MG63 (cell line): ENCODE data around the gene CEP63. TPM values are rescaled to one million over a fixed set of nuclear protein-coding genes. Genes with fewer than 3 reads are reported as not detected.
A peak's percentile ranks its signal among the peaks of the same experiment; 100 is the strongest.

Experiments
- DNase-seq: peaks from one replicate; pipeline ENCODE4 v3.0.0-alpha.2; 2020
- H3K27me3 ChIP-seq: fragments of 250-450 bp; sonication (Bioruptor Pico); 2 replicates; pipeline ENCODE4 v1.5.1; 2020; ENCODE audit warnings: mild to moderate bottlenecking, moderate library complexity
- H3K36me3 ChIP-seq: fragments of 250-450 bp; sonication (Bioruptor Pico); 2 replicates; pipeline ENCODE4 v1.5.1; 2020; ENCODE audit warnings: mild to moderate bottlenecking, moderate library complexity
- H3K4me3 ChIP-seq: fragments of 250-450 bp; sonication (Bioruptor Pico); 2 replicates; pipeline ENCODE4 v1.5.1; 2020; ENCODE audit warnings: mild to moderate bottlenecking, moderate library complexity
- H3K9me3 ChIP-seq: fragments of 250-450 bp; sonication (Bioruptor Pico); 2 replicates; pipeline ENCODE4 v1.5.1; 2020; ENCODE audit warnings: mild to moderate bottlenecking, moderate library complexity
- total RNA-seq: library from RNA; depleted of rRNA; stranded (reverse); fragments of >200 nt; shearing (Covaris generic); gene quantifications from 2 replicates; pipeline ENCODE4 v1.2.3, GENCODE V29; 2014; ENCODE audit warnings: low replicate concordance

The CEP63 gene
- total RNA-seq, 1 experiment from 2014 or later, result 15.3 TPM

DNA sequence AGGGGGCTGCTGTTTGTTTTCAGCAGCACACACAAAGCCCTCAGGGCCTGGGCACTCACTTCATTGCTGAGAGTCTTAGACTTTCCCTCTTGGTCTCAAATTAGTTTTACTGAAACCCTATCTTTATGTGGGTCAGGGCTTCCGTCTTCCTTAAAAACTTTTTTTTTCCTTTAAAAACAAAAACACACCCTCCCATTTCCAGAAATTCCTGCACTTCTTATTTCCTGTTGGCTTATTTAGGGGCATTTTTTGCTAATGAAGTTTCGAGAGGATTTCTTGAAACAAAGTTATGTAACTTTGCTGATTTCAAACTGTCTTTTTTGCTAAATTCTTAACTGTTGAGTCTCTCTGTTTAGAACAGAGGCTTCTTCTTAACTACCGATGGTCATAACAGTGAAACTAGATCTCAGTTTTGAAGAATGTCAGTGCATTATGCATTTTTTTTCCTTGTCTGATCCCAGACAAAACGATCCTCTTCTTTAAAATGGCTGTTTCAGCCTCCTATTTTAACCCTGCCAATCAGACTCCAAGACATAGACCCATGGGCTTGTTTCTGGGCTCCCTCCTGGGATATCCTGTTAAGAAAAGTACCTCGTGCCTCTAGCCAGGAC lies 23.4 kb upstream of the CEP63 start:
- Histone ChIP-seq H3K36me3 (no peaks in the 10 kb centered on the region), H3K27me3 (no peaks in the 10 kb centered on the region), H3K9me3 (no peaks in the 10 kb centered on the region), H3K4me3 (no peak overlapping the region; the same call in 1 of the 2 replicates)
- no peak for DNase-seq

- no peaks in the 10 kb centered on the region for H3K27me3 ChIP-seq
- DNase-seq, result no peak
- no peaks in the 10 kb centered on the region for H3K9me3 ChIP-seq
- no peak overlapping the region for H3K4me3 ChIP-seq
- no peaks in the 10 kb centered on the region for H3K36me3 ChIP-seq
Observed at GRCh38 chr3:134463676-134464063, 22.2 kb upstream of the CEP63 start.

DNA sequence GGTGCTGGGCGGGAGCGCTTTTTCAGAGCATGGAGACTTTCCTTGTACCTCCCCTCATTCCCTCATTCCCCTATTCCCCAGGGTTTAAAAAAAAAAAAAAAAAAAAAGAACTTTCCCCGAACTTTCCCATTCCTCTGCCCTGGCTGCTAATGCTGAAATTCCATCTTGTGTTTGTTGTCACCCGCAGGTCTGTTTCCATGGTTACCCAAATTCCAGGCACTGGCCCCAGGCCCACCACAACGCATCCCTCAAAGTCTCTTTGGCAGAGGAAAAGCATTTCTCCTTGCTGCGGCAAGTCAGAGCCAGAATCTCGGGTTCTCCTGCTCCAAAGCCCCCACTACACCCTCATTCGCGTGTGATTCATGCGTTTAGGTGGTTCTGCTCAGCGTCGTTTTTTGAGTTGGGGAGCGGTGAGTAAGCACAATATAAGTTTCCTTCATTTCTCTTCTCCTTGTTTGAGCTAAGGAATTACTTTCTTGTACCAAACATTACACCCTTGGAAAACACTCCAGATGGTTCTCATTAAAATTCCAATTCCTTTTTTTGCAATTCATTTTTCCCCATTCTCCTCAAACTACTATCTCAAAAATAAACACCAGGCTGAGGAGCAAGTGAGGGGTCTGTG lies 21.7 kb upstream of the CEP63 start:
- peak; percentile 87 for DNase-seq
- no peak overlapping the region for H3K4me3 ChIP-seq
- H3K9me3 ChIP-seq, result no peaks in the 10 kb centered on the region
- H3K27me3 ChIP-seq, result no peaks in the 10 kb centered on the region
- H3K36me3 ChIP-seq, result no peaks in the 10 kb centered on the region

DNA sequence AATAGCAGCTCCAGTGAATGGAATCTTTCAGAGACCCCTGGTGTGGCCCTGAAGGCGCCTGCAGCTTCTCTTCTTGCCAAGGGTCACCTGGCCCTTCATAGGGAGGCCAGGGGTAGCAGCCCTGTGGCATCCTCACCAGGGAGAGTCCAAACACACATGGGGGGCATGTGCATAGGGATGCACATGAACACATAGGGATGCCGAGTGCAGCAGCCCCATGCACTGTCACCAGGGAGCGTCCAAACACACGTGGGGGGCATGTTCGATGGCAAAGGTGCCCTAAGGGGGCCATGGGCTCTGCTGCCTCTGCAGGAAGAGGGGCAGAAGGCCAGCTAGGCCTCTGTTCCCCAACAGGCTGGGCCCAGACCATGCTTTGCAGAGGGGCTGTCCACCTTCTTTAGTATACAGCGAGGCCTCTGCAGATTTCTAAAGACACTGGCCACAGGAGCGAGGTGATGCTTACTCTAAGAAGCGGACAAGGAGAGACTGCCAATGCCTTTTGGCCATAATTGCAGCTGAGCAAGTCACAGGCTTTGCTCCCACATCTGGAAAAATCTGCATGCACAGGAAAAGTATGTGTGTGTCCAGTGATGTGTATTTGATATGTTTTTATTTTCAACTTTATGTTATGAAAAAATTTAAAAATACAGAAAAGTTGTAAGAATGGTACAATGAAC lies 21.0 kb upstream of the CEP63 start:
- Histone ChIP-seq H3K36me3 (no peaks in the 10 kb centered on the region), H3K4me3 (no peak overlapping the region), H3K27me3 (no peaks in the 10 kb centered on the region), H3K9me3 (no peaks in the 10 kb centered on the region)
- no peak for DNase-seq

DNA sequence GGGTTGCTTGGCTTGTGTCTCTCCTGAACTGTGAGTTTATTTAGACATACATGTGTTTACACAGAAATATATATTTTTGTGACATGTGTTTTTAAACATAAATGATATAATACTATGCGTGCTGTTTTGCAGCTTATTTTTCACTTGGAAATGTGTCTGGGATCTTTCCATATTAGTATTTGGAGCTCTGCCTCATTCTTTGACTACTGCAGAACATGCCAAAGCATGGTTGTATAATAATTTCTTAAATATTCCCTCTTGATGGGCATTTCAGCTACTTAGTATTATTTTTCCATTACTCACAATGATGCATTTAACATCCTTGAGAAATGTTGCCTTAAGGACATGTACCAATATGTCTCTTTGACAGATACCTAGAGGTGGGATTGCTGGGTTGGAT lies 19.5 kb upstream of the CEP63 start:
- H3K4me3 ChIP-seq, result no peak overlapping the region
- no peaks in the 10 kb centered on the region for H3K9me3 ChIP-seq
- H3K36me3 ChIP-seq, result no peaks in the 10 kb centered on the region
- DNase-seq, result no peak
- H3K27me3 ChIP-seq, result no peaks in the 10 kb centered on the region

- Histone ChIP-seq H3K27me3 (no peaks in the 10 kb centered on the region), H3K4me3 (no peak overlapping the region), H3K36me3 (peaks cover 6% of the 10 kb centered on the region; the same call in 1 of the 2 replicates), H3K9me3 (no peaks in the 10 kb centered on the region)
- DNase-seq, result no peak
Observed at GRCh38 chr3:134468519-134468918, 17.3 kb upstream of the CEP63 start.

DNA sequence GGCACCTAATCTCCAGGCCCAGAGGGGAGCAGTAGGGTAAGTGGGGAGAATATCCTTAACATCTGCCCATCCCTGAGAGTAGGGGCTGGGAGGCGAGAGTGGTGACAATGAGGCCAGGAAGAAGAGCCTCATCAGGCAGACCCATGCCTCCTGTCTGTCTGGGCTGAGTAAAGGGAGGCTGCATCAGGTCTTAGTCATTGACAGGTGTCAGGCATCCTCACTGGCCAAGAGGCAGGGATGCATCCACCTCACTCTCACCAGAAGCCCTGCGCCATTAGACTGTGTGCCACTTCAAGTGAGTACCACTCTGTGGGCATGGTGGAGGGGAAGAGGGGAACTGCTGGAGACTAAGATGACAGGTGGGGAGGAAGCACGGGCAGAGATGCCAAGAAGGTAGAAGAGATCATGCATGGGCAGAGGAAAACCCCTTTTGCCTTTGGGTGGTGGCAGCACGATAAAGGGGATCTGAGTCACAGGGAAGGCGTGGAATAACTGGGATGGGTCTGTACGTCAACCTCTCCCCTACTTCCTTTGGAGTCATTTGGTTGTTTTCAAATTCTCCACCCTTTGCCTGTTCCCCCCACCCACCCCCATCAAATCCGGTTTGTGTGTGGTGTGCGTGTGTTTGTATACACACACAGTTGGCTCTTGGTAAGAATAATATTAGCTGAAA lies 14.2 kb upstream of the CEP63 start:
- no peaks in the 10 kb centered on the region for H3K9me3 ChIP-seq
- H3K27me3 ChIP-seq, result no peaks in the 10 kb centered on the region
- DNase-seq, result no peak
- no peak overlapping the region for H3K4me3 ChIP-seq
- peaks cover 10% of the 10 kb centered on the region for H3K36me3 ChIP-seq

GRCh38 chr3:134472831-134473230 lies 13.0 kb upstream of the CEP63 start:
- H3K4me3 ChIP-seq, result no peak overlapping the region
- no peak for DNase-seq
- H3K9me3 ChIP-seq, result no peaks in the 10 kb centered on the region
- no peaks in the 10 kb centered on the region for H3K27me3 ChIP-seq
- H3K36me3 ChIP-seq, result peaks cover 21% of the 10 kb centered on the region

DNA sequence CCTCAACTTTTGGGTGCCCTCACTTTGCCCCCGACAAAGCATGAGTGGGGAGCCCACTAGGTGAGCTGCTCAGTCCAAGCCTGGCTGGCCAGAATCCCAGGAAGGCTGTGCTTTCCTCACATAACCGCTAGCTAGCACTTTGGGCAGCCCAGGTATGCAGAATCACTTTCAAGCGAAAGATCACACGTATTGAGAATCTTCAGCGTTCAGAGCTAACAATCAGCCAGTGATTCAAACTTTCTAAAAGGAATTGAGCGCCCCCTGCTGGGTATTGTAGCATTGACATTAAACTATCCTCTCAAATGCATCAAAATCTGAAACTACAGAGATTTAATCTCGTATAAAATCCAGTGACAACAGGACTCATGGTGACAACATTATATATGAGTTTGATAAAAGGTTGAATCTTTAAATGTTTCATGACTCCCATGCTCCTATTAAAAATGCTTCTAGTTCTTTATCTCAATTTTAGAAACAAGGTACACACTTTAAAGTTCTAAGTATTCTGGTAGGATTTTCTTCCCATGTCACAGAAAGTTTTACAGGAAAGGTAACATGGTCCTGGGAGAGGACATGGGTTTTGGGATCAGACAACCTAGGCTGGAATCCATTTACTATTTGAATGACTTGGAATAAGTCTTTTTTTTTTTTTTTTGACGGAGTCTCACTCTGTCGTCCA lies 11.8 kb upstream of the CEP63 start:
- no peaks in the 10 kb centered on the region for H3K9me3 ChIP-seq
- peaks cover 33% of the 10 kb centered on the region for H3K36me3 ChIP-seq
- peak; percentile 50 for DNase-seq

GRCh38 chr3:134474956-134475355 lies 10.9 kb upstream of the CEP63 start:
- Histone ChIP-seq H3K36me3 (peaks cover 40% of the 10 kb centered on the region), H3K4me3 (no peak overlapping the region), H3K27me3 (no peaks in the 10 kb centered on the region), H3K9me3 (no peaks in the 10 kb centered on the region)
- DNase-seq, result no peak

More for the DNA sequence above, 11.8 kb upstream of the CEP63 start:
- Histone ChIP-seq H3K4me3 (no peak overlapping the region), H3K27me3 (no peaks in the 10 kb centered on the region)

- no peak for DNase-seq
- H3K36me3 ChIP-seq, result peaks cover 53% of the 10 kb centered on the region
Observed at GRCh38 chr3:134476306-134476705, 9.6 kb upstream of the CEP63 start.

DNA sequence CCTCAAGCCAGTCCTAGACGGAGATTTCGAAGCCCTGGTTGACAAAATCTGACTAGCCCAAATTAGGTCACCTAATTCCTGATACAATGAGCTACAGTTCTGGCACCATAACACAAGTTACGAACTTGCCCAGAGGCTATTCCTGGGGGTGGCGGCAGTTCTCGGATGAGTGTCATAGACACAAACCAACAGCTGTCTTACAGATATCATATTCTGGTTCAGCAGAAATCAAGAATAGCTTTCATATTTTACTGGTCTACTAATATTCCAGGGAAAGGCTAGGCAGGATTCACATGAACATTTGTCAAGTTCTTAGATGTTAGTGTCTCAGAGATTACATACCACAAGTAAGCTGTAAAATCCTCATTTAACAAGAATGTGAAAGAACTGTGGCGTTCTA lies 8.9 kb upstream of the CEP63 start:
- no peak overlapping the region for H3K4me3 ChIP-seq
- H3K36me3 ChIP-seq, result peaks cover 60% of the 10 kb centered on the region

More at GRCh38 chr3:134476306-134476705, 9.6 kb upstream of the CEP63 start:
- H3K9me3 ChIP-seq, result no peaks in the 10 kb centered on the region
- H3K27me3 ChIP-seq, result no peaks in the 10 kb centered on the region
- no peak overlapping the region for H3K4me3 ChIP-seq

GRCh38 chr3:134477938-134478337 lies 7.9 kb upstream of the CEP63 start:
- DNase-seq, result no peak
- Histone ChIP-seq H3K9me3 (no peaks in the 10 kb centered on the region), H3K4me3 (no peak overlapping the region), H3K36me3 (peaks cover 68% of the 10 kb centered on the region), H3K27me3 (no peaks in the 10 kb centered on the region)

More for the DNA sequence above, 8.9 kb upstream of the CEP63 start:
- DNase-seq, result no peak
- no peaks in the 10 kb centered on the region for H3K27me3 ChIP-seq
- H3K9me3 ChIP-seq, result no peaks in the 10 kb centered on the region

- Histone ChIP-seq H3K4me3 (no peak overlapping the region), H3K9me3 (no peaks in the 10 kb centered on the region), H3K27me3 (no peaks in the 10 kb centered on the region), H3K36me3 (peaks cover 74% of the 10 kb centered on the region)
- no peak for DNase-seq
Observed at GRCh38 chr3:134480546-134480945, 5.3 kb upstream of the CEP63 start.

GRCh38 chr3:134481166-134481565 lies 4.7 kb upstream of the CEP63 start:
- DNase-seq, result no peak
- peaks cover 74% of the 10 kb centered on the region for H3K36me3 ChIP-seq
- H3K9me3 ChIP-seq, result no peaks in the 10 kb centered on the region
- H3K27me3 ChIP-seq, result no peaks in the 10 kb centered on the region
- no peak overlapping the region for H3K4me3 ChIP-seq

DNA sequence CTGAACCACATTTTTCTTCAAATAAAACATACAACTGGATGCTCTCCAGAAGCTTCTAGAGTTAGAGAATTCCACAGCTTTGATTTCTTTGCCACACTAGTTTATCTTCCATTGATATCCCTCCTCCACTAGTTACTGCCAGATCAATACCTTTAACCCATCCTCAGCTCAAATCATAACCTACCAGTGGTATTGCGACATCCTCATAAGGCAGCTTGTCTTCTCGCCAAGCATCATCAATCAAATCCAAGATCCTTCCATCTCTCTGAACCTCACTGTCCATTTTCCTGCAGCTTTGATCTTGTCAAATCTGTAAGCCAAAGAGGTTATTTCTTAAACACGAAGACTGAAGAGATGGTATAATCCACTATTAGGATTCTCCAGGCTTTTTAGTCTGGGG lies 3.2 kb upstream of the CEP63 start:
- H3K4me3 ChIP-seq, result no peak overlapping the region
- H3K9me3 ChIP-seq, result no peaks in the 10 kb centered on the region
- peaks cover 65% of the 10 kb centered on the region for H3K36me3 ChIP-seq
- H3K27me3 ChIP-seq, result no peaks in the 10 kb centered on the region
- no peak for DNase-seq
